Loucy (cell line): ENCODE data around the gene ZFP14.

ENCODE experiments used
- CTCF ChIP-seq: fragments of 200-600 bp; sonication (generic); conservative IDR thresholded peaks from 2 replicates; pipeline ENCODE4 v1.5.1; 2014; ENCODE audit warnings: mild to moderate bottlenecking, antibody characterized with exemption, low read length
- EZH2phosphoT487 ChIP-seq: fragments of 200-600 bp; IDR thresholded peaks from 2 replicates; pipeline ENCODE4 v1.6.1; 2018; ENCODE audit warnings: antibody characterized with exemption, mild to moderate bottlenecking, moderate library complexity, borderline replicate concordance

GRCh38 chr19:36331353-36332228 lies 47.4 kb downstream of the ZFP14 start:
- TF ChIP-seq CTCF (0 out of 2 replicates have a peak, but pooled peaks have one; percentile 18), EZH2phosphoT487 (no peak)
